GM21390 (cell line): Measurements from ENCODE around the gene ARRDC3.

Experiments used
- ATAC-seq: cut with Tn5 transposase; IDR thresholded peaks from one replicate; pipeline ENCODE4 v1.9.1; 2021; ENCODE audit not compliant: unreplicated experiment

Gene ARRDC3

GRCh38 chr5:91384671-91385430 lies 1.7 kb upstream of the ARRDC3 start:
- ATAC-seq, result no peak

DNA sequence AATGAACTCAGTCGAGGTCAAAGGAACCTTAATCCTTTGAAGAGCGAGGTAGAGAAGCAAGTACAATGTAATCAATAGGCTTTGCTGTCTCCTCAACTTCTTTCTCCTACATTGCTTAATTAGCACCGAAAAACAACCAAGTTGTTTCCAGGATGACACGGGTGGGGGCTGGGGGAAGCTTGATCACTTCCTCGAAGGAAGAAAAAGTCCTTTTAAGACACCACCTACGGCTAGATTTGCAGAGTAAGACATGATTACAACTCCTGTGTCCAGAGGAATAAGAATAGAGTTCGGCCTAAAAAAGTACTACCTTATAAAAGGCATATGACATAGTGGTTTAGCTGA lies 811 bp upstream of the ARRDC3 start:
- ATAC-seq, result no peak

DNA sequence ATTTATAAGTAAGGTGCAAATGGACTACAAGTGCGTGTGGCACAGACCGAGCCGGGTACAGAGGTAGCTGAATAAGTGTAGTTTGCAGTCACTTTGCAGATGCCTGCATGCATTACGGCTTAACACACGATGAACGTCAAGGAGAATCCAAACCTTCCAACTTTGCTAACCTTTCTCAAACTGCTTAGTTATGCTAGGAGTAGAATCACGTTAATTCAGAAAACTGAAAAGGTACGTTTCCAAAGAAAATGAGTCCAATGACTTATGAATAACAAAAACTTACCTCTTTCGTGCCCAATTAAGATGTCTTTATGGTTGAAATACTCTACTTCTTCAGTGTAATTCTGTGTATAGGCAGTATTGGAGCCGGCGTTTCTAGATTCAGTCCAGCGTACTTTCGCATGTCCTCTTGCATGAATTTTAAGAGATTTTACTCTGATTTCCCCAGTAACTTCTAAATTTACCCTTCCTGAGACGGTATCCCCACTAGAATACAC lies 539 bp downstream of the ARRDC3 start:
- no peak for ATAC-seq

GRCh38 chr5:91381774-91382359 lies 1.2 kb downstream of the ARRDC3 start:
- ATAC-seq, result peak; percentile 12

DNA sequence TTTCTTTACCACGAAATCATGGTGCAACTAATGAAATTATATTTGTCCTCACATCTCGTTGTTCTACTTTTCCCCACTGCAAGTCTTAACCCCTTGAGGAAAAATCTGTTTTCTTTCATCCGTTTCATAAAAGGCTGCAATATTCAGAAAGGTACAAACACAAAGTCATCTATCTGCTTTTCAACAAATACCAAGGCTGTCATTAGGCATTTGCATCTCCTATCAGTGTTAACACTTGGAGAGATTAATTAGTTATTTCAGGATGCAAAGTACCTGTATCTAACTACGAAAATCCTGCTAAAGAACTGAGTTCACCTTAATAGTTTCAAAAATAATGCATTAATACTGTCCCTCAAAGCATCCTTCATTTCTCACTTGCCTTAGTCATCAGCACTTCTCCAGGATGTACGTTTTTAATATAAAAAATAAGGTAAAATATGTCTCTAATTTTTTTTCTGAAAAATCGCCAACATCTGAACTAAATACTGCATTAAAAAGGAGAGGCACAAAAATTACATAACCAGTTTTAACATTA lies 1.8 kb downstream of the ARRDC3 start:
- ATAC-seq, result no peak

DNA sequence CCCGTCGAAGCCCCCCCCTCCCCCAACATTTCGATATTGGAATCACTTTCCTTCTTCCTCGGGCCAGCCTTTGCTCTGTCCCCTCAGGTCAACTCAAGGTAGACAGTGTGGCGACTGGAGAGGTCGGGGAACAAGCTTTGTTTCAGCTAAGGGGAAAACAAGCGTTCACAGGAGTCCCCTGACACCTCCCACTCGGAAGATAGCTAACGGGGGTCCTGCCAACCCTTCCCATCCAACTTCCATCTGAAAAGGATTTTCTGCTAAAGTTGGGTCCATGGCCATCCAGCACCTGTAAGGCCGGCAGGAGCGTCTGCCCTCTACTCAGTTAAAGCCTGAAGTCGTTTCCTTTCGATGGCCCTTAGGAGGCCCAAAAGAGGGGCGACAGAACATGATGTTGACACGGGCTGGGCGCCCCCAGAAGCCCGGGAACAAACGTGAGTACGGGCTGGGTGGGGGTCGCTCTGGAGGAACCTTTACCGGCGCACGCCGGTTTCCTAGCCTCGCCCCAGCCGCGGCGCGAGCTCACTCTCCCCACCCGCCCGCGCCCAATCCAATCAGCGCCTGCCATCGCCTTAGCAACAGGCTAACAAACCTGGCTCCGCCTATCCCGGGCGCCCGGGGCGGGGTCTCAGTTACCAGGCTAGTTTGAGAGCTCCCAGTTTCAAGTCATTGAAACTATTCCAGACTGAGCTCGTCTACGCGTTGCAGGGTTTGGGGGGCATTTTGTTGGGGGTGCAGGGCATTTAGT lies 2.5 kb downstream of the ARRDC3 start:
- peak; percentile 50 for ATAC-seq

DNA sequence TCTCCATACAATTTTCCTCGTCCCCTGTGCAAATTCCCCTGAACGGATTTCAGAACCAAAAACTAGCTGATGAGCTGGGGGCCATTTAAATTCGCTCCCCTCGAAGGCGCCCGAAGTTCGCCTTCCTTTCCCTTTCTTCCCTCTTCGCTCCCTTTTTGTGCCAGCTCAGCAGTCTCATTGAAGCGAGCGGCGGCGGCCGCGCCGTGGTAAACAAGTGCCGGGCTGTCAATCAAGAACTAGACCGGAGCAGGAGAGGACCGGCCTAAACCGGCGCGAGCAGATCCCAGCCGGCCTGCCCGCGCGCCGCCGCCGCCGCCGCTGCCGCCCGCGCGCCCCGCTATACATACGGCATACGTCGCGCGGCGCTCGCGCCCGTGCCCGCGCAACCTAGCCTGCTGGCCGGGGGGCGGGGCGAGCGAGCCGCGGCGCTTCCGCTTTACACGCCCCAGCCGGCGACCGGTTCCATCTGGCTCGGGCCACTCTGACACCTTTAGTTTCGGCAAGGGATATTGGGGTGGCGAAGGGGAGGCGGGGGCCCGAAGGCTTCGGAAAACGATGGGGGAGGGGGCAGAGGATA lies 3.1 kb downstream of the ARRDC3 start:
- peak; percentile 57 for ATAC-seq

DNA sequence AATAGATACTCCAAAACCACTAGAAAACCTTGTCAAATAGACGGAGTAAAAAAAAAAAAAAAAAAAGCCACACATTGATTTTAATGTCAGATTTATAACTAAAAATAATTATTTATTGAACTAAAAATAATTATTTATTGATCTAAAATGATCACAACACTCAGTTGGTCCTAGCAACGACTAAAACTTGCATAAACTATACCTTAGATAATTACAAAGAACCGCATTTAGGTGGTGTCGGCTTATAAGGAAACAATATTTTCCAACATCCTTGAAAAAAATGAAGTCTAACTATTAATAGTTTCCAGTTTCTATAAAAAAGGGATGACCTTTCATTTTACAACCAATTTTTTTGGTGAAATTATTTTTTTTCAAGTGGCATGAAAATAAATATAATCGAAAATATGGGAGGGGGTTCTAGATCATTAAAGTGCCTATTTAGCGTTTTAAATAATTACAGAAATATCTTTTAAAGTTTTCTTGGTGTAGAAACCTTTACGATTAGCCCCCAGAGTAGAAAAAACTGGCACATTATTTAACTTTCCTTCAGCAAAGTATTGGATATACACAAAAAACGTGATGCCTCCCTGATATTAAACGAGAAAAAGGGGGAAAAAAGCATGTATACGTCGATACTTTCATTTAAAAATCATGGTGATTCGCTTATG lies 3.7 kb downstream of the ARRDC3 start:
- no peak for ATAC-seq

DNA sequence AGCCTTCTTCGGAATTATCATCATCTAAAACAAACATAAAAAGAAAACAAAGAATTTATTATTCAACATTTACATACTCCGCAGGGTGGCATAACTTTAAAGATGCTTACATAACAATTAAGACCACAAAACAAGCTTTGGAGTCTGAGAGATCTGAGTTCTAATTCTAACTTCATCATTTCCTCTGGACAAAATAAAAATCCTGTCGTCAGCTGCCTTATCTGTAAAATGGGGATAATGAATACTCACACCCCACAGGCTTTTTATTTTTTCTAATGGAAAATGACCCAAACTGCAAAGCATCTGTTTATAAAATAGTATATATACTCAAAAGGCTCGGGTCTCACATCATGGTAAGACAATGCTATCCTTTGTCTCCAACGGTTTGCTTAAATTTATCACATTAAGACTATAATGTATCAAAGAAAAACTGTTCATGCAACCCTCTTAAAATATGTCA lies 4.3 kb downstream of the ARRDC3 start:
- ATAC-seq, result no peak

DNA sequence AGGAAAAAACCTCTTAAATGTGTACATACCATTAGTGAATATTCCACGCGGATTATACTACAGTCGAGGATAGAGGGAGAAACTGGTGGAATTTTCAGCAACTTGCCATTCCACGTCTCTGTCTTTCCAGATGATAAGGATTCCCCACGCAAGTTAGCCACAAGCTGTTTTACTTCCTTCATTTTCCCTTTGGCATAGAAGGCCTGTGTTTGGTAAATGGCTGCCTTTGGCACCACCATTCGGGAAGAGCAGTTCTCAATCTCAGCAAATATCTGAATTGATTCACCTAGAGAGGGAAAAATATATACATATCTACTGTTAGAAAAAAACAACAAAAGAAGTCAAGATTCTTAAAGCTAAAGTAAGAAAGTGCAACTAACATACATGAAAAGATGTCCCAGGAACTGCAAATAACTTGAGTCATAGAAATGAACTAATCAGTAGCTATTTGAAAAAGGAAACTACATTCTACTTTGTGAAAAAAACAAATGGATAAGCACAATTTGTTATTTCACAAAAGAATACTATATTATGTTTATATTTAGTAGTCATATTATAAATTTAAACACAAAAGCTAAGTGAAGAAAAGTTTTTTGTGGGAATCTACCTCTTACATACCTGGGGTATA lies 8.1 kb downstream of the ARRDC3 start:
- no peak for ATAC-seq

GRCh38 chr5:91373600-91373999 lies 9.5 kb downstream of the ARRDC3 start:
- ATAC-seq, result no peak

DNA sequence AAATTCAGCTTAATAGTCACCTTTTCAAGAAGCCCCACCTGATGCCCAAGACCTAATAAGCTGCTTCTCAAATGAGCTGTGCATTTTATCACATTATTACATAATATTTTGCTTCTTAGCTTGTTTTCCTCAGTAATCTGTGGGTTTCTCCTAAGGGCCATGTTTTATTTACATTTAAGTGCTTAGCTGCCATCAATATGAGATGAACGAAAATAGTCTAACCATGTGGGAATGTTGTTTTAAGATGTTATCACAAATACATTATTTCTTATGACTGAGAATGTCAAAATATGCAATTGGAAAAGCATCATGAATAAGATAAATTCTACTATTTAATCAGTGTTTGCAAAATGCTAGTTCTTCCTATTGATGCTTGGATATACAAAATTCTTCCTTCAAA lies 10.1 kb downstream of the ARRDC3 start:
- no peak for ATAC-seq

DNA sequence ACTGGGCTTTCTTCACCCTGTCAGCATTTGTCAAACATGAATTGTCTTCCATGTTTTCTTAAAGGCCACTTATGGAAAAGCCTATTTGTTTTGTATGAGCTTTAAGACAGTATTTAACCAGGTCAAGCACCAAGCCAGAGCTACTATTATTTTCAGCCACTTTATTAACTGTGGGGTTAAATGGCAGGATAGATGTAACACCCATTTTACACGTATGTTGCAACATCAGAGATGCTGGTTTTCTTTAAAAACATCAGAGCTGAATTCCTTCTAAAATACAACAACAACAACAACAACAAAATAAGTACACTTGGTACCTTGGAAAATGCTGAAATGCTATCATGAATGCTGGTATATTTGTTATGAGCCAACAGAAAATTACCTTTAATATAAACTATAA lies 13.6 kb downstream of the ARRDC3 start:
- no peak for ATAC-seq

DNA sequence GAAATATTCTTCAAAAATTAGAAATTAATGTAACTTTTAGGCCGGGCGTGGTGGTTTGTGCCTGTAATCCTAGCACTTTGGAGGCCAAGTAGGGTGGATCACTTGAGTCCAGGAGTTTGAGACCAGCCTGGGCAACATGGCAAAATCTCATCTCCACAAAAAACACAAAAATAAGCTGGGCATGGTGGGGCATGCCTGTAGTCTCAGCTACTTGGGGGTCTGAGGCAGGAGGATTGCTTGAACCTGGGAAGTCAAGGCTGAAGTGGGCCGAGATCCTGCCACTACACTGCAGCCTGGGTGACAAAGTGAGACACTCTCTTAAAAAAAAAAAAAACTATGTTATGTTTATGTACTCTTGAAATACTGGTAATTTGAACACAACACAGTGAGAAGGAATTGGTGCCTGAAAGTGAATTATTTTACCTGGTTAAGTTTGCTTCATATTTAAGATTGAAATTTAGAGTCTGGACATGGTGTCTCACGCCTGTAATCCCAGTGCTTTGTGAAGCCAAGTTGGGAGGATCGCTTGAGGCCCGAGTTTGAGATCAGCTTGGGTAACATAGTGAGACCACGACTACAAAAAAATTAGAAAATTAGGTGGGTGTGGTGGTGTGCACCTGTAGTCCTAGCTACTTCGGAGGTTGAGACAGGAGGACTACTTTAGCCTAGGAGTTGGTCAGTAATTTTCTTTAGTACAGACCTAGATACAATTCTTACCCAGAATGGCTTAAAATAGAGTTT lies 15.0 kb downstream of the ARRDC3 start:
- ATAC-seq, result no peak

GRCh38 chr5:91367344-91367743 lies 15.8 kb downstream of the ARRDC3 start:
- no peak for ATAC-seq

- ATAC-seq, result no peak
These were observed 16.6 kb downstream of the ARRDC3 start for GRCh38 chr5:91366551-91366950.

- ATAC-seq, result no peak
These were observed 17.6 kb downstream of the ARRDC3 start for GRCh38 chr5:91365498-91365897.

DNA sequence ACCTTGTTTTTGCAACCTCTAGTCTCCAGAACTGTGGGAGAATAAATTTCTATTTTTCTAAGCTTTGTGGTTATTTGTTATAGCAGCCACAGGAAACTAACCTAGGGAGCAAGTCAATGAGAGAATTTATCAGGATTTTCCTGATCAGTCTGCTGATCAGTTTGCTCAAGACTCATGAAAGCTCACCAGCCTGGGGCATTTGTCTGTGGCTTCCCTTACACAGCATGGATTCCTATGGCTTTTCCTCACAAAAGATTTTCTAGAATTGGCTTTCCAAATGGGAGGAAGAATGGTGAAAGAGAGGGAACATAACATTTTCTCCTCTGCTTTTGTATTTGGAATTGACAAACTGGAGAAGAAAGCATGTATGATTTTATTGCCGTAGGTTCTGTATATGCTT lies 20.2 kb downstream of the ARRDC3 start:
- no peak for ATAC-seq

DNA sequence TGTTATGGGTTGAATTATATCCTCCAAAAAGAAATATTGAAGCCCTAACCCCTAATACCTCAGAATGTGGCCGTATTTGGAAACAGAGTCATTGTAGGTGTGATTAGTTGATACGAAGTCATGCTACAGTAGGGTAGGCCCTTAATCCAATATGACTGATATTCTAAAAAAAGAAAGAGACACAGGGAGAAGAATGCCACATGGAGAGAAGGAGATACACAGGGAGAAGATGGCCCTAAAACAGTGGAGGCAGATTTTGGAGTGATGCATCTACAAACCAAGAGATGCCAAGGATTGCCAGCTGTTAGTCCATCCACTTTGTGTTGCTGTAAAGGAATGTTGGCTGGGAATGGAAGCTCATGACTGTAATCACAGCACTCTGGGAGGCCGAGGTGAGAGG lies 21.3 kb downstream of the ARRDC3 start:
- ATAC-seq, result no peak
